Thyroid gland (tissue), 4 donors: ENCODE measurements around the gene KDM5B. TPM values are rescaled to one million over a fixed set of nuclear protein-coding genes. Genes with fewer than 3 reads are reported as not detected.

Source experiments
- DNase-seq, 2 donors: peaks; one replicate each; pipeline ENCODE4 v3.0.0-alpha.2; 2019
- H3K27ac ChIP-seq, 3 donors: fragments of 200-600 bp; sonication (generic); 1 replicate in 2 of 3; 2 replicates in 1 of 3; pipeline ENCODE4 v1.5.1; 2016 to 2019; ENCODE audit warnings: mild to moderate bottlenecking in 1 of 3, moderate library complexity in 1 of 3
- H3K27me3 ChIP-seq: fragments of 200-600 bp; sonication (generic); one replicate; pipeline ENCODE4 v1.5.1; 2019
- H3K36me3 ChIP-seq, 2 donors: fragments of 200-600 bp; sonication (generic); one replicate each; pipeline ENCODE4 v1.5.1; 2016 to 2019
- H3K4me1 ChIP-seq, 2 donors: fragments of 200-600 bp; sonication (generic); one replicate each; pipeline ENCODE4 v1.5.1; 2017 to 2019
- H3K4me3 ChIP-seq, 3 donors: fragments of 200-600 bp; sonication (generic); replicated peaks in 1 of 3; 1 replicate in 2 of 3; 2 replicates in 1 of 3; pipeline ENCODE4 v1.5.1; 2016; ENCODE audit warnings: mild to moderate bottlenecking in 1 of 3
- H3K9me3 ChIP-seq: fragments of 200-600 bp; sonication (generic); one replicate; pipeline ENCODE4 v1.5.1; 2017
- CTCF ChIP-seq, 6 experiments: fragments of 200-600 bp in 3 of 6; fragments of 450-650 bp in 3 of 6; sonication (generic) in 3 of 6; IDR thresholded peaks; one replicate each; pipeline ENCODE4 v1.5.1; 2016 to 2019; ENCODE audit warnings: antibody characterized with exemption in 6 of 6, mild to moderate bottlenecking in 2 of 6, inconsistent platforms in 1 of 6, moderate library complexity in 1 of 6
- POLR2A ChIP-seq, 2 donors: fragments of 450-650 bp; IDR thresholded peaks; one replicate each; pipeline ENCODE4 v1.6.1; 2017; ENCODE audit warnings: antibody characterized with exemption in 2 of 2, mild to moderate bottlenecking in 2 of 2, moderate library complexity in 1 of 2
- WGBS, 2 donors: methylation state at CpG; one replicate each; pipeline ENCODE4 v1.1.5; 2017; 5-methylcytosine and 5-hydroxymethylcytosine counted together
- intact Hi-C: fragments of 100-400 bp; cut with DNase I; formaldehyde crosslinking; loops from one replicate; pipeline ENCODE4 v1.15.1; 2023
- total RNA-seq, 4 donors: library from RNA; depleted of rRNA; stranded (reverse); fragments of >200 nt; gene quantifications; one replicate each; pipeline ENCODE4 v1.2.3, GENCODE V29; 2016

The KDM5B gene
- total RNA-seq, 4 donors from 2014 or later = 53.1 to 78.5 (median 61.2) TPM

DNA sequence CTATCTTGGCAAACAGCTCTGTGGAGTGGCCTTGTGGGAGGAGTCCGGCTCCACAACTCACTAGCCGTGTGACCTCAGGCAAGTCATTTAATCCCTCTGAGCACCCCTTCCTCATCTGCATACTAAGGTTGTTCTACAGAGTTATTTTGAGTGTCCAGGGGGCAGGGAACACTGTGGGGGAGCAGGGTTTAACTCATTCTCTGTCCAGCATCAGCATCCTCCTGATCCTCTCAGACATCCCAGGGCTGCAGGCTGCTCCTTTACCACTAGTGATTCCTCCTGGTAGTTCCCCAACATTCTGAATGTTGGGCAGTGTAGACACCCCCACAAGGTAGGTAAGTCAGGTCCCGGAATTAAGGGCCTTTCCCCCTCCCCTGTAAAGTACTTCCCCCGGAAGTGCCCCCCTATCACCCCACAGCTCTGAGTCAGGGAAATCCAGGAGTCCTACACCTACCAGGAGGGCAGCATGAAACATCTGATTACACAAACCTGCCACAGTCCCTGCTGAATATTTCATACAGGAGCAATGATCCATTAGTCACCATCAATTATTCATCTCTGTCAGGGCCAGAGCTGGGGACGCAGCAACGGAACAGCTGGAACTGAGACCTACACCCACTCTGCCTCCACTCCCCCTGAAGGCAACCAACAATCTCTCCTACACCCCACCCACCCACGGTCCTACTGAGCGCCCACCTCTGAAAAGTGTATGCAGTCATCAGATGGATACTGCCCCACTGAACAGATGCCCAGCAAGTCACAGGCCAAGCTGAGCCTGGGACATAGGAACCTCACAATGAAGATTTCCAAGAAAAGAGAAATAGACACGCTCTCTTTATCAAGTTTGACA lies 118.5 kb downstream of the KDM5B start:
- H3K4me1 ChIP-seq = no peaks in the 10 kb centered on the region
- no peaks in the 10 kb centered on the region for H3K9me3 ChIP-seq
- 71 to 74% methylated on average over 9 of the region's 9 CpGs for WGBS, 2 donors
- intact Hi-C loops = no loop called here
- H3K27me3 ChIP-seq = no peaks in the 10 kb centered on the region
- H3K36me3 ChIP-seq = no peaks in the 10 kb centered on the region
- H3K27ac ChIP-seq = no peak overlapping the region
- H3K4me3 ChIP-seq = no peak overlapping the region
- DNase-seq = no peak
- TF ChIP-seq POLR2A (IDR thresholded peaks at IDR 0.05) (no peak), CTCF (IDR thresholded peaks at IDR 0.05) (no peak)

DNA sequence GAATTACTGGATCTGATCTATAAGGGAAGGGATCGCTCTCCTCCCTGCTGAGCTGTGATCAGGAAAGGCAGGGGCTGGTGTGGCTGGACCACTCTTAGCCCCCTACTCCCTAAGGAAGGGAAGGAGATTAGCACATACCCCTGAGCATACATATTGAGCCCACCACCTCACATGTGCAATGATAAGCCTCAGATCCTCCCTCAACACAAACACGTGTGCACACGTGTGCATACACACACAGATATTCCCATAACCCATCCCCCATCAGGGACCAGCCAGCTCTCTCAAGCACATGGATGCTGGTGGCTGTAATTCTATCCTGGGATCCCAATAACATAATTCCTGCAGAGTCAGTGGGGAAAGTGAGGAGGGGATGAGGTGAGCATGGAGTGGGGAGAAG lies 119.1 kb downstream of the KDM5B start:
- Histone ChIP-seq H3K9me3 (no peaks in the 10 kb centered on the region), H3K4me1 (no peaks in the 10 kb centered on the region), H3K36me3 (no peaks in the 10 kb centered on the region), H3K27ac (no peak overlapping the region), H3K27me3 (no peaks in the 10 kb centered on the region), H3K4me3 (no peak overlapping the region)
- DNase-seq = no peak
- intact Hi-C loops = no loop called here
- TF ChIP-seq POLR2A (IDR thresholded peaks at IDR 0.05) (no peak), CTCF (IDR thresholded peaks at IDR 0.05) (no peak)
- 52 to 85% methylated on average over 3 of the region's 3 CpGs for WGBS, 2 donors

DNA sequence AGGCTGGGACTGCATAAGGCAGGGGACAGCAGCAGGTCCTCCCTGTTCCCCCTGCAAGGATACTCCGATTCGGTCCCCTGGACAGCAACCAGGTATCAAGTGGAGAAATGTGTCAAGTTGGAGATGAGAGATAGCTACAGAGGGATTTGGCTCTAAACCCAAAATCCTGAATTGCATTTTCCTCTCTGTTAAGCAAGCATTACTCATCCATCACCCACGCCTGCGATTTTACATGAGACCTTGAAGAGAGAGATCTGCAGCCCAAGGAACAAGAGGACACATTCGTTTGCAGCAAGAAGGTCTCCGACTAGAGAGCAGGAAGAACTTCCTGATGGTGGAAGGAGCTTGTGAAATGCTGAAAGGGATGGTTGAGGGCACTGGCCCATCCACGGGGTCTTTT lies 119.8 kb downstream of the KDM5B start:
- Histone ChIP-seq H3K9me3 (no peaks in the 10 kb centered on the region), H3K4me3 (no peak overlapping the region), H3K36me3 (no peaks in the 10 kb centered on the region), H3K4me1 (no peaks in the 10 kb centered on the region), H3K27me3 (no peaks in the 10 kb centered on the region), H3K27ac (no peak overlapping the region)
- TF ChIP-seq POLR2A (IDR thresholded peaks at IDR 0.05) = no peak
- no peak for TF ChIP-seq CTCF (IDR thresholded peaks at IDR 0.05)
- intact Hi-C loops = no loop called here
- 67 to 71% methylated on average over 7 of the region's 7 CpGs for WGBS, 2 donors
- no peak for DNase-seq

DNA sequence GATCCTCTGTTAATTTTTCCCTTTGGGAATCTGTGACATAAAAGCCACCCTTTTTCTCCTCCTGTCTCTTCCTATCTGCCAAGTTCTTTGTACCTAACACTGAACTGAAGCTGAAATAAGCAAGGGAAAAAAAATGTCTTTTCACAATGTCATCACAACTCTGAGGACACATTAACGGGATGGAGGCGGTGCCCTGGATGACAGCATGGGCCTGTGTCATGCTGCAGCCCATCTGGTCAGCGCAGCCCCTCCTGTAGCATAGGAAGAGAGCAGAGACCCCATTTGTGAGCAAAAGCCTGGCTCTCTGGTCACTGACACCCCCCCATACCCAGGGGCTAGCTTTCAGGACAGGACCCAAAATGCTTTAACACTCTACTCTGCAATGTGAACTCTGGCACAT lies 120.4 kb downstream of the KDM5B start:
- no peak for DNase-seq
- Histone ChIP-seq H3K4me1 (no peaks in the 10 kb centered on the region), H3K4me3 (no peak overlapping the region), H3K36me3 (no peaks in the 10 kb centered on the region), H3K9me3 (no peaks in the 10 kb centered on the region), H3K27me3 (no peaks in the 10 kb centered on the region), H3K27ac (no peak overlapping the region)
- intact Hi-C loops = no loop called here
- TF ChIP-seq POLR2A (IDR thresholded peaks at IDR 0.05) = no peak
- TF ChIP-seq CTCF (IDR thresholded peaks at IDR 0.05) = no peak
- 81 to 89% methylated on average over 3 of the region's 3 CpGs for WGBS, 2 donors

- Histone ChIP-seq H3K27me3 (no peaks in the 10 kb centered on the region), H3K4me3 (no peak overlapping the region), H3K27ac (no peak overlapping the region), H3K4me1 (no peaks in the 10 kb centered on the region), H3K36me3 (no peaks in the 10 kb centered on the region), H3K9me3 (no peaks in the 10 kb centered on the region)
- intact Hi-C loops = no loop called here
- no peak for DNase-seq
- WGBS, 2 donors = 49 to 58% methylated on average over 11 of the region's 11 CpGs
- no peak for TF ChIP-seq CTCF (IDR thresholded peaks at IDR 0.05)
- TF ChIP-seq POLR2A (IDR thresholded peaks at IDR 0.05) = no peak
These were observed 120.9 kb downstream of the KDM5B start for GRCh38 chr1:202687370-202687769.
